Fibroblast of upper back skin (primary cell): ENCODE measurements around the gene PDZD8.
A peak's percentile ranks its signal among the peaks of the same experiment; 100 is the strongest.

Source experiments
- DNase-seq: peaks from one replicate; pipeline ENCODE4 v3.0.0-alpha.2; 2013

Gene PDZD8

GRCh38 chr10:117277675-117278074 is 97.6 kb downstream of the PDZD8 start:
- DNase-seq = no peak

GRCh38 chr10:117275121-117275520 is 100.1 kb downstream of the PDZD8 start:
- DNase-seq = no peak

DNA sequence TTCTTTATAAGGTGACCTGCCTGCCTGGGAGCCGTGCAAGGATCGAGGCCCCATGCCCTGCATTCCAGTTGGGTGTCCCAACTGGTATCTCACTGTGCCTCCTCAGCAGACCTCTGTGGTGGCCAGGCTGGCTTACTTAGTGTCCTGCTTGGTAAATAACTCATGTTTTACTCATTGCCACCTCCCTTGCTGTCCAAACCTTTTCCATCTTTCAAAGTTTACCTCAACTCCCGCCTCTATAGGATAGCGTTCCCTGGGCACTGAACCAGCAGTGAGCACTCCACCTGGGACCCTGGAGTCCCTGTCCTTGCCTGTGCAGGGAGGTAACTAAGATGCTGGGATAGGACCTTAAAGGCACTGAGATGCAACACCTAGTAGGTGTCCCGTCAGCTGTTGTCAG is 100.7 kb downstream of the PDZD8 start:
- DNase-seq = no peak

- DNase-seq = no peak
Measured at GRCh38 chr10:117273980-117274379, 101.3 kb downstream of the PDZD8 start.

GRCh38 chr10:117272195-117273076 is 102.8 kb downstream of the PDZD8 start:
- DNase-seq = no peak

DNA sequence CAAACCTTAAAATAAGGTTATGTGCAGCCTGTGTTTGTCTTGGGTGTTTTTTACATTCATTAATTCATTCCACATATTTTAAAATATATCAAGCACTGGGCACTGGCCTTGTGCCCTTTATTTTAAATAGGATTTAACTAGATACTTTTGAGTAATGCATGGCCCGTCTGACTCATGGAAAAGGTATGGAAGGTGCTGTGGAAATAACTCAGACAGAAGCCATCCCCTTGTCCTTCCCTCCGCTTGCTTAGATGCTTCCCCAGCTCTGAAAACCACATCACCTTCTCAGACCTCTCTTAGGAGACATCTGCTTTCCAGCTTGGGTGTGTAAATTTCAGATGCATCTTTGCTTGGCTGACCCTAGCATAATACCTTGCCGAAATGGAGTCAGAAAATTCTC is 103.8 kb downstream of the PDZD8 start:
- DNase-seq = peak; percentile 51

- DNase-seq = no peak
Measured at GRCh38 chr10:117268907-117269306, 106.3 kb downstream of the PDZD8 start.

- no peak for DNase-seq
Measured at GRCh38 chr10:117268258-117268657, 107.0 kb downstream of the PDZD8 start.

DNA sequence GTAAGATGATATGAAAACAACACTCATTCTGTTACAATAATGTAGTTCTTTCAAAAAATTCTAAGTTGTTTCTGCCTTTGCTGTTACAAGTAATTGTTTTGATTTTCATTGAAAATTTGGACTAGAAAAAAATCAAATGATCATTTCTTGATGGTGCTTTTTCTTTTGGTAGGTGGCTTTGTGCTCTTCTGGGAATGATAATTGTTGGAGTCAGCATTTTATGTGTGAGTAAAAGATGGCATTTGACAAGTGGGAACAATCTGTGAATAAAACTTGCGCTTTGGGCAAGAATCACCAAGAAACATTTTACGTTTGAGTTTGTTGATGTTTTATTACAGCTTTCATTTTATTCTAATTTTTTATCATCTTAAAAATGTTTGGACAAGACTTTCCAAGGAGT is 108.4 kb downstream of the PDZD8 start:
- no peak for DNase-seq

DNA sequence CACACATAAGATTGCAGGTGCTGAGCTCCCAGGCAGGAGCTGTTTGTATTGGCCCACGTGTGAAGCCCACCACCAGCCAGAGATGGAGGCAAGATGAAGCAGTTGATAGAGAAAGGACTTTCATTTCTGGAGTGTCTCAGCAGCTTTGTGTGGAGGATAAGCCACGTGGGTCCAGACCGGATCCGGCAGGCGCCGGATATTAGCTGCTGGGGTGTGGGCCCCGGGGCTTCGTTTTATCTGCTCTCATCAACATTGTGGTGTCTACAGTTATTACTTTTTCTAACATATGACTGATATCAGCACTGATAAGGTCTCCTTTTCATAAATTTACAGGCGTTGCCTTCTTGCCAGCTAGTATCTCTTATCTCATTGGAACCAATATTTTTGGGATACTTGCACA is 108.8 kb downstream of the PDZD8 start:
- DNase-seq = no peak

- no peak for DNase-seq
Measured at GRCh38 chr10:117264782-117265181, 110.5 kb downstream of the PDZD8 start.

- DNase-seq = no peak
Measured at GRCh38 chr10:117262903-117263293, 112.3 kb downstream of the PDZD8 start.

DNA sequence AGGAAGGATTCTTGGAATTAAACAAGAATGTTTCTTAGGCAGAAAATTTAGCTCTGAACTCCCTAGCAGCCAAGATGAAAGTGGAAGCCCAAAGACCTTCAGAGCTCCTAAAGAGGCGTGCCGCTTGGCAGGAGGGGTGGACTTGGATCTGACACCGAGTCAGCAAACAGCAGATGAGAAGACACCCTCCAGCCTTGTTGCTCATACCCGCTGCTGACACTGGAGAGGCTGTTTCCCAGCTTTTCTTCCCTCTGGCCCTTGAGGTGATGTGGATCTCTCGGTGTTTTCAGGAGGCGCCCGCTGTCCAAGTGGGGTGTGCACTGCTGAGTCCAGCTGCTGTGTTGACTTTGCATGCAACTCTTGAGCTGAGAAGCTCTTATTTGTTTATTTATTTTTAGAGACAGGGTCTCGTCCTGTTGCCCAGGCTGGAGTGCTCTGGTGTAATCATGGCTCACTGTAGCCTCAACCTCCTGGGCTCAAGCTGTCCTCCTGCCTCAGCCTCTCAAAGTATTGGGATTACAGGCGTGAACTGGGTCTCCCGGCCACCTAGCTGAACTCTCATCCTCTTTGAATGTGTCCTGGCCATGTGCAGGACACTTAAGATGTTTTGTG is 112.8 kb downstream of the PDZD8 start:
- no peak for DNase-seq

DNA sequence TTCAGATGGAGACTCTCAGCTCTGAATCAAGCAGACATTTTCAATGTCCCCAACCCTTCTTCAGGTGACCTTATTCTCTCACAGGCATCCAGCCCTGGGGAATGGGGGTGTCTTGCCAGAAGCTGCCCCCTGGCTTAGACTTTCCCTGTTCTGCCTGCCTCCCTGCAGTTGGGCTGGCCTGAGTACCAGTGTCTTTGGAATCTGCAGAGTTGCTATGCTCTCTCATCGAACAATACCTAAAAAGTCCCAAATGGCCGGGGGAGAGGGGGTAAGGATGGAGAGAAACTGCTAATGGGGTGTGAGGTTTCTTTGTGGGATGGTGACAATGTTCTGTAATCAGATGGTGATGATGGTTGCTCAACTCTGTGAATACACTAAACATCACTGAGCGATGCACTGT is 113.7 kb downstream of the PDZD8 start:
- no peak for DNase-seq

- no peak for DNase-seq
Measured at GRCh38 chr10:117260084-117260483, 115.2 kb downstream of the PDZD8 start.

DNA sequence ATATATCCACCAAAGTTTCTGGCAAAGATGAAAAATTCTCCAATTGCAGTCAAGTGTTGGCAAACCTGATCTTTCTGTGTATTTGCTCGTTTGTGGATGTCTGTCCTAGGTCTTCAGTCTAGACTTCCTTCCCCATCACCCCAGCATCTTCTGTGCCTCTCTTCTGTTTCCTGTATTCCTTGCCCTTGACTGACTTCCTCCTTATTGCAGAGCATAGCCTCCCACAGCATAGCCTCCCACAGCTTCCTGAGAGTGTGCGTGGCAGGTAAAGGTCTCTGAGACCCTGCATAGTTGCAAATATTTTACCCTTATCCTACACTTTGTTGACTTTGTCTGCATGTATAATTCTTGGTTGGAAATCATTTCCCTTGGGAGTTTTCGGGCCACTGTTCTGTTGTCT is 116.0 kb downstream of the PDZD8 start:
- DNase-seq = no peak

DNA sequence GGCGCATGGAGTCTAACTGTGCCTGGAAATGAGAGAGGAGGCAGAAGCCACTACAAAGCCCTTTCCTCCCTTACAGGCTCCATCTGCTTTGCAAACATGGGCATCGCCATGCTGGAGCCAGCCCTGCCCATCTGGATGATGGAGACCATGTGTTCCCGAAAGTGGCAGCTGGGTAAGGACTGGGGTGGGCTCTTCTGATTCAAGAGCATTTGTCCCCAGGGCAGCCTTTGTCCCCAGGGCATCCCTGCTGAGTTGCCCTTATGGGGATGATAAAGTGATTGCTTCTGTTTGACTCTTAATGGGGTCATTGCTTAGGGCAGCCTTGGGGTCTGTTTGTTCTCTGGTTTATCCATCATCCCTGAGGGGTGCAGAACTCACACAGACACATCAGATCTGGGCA is 117.5 kb downstream of the PDZD8 start:
- no peak for DNase-seq

GRCh38 chr10:117256910-117257309 is 118.3 kb downstream of the PDZD8 start:
- no peak for DNase-seq

DNA sequence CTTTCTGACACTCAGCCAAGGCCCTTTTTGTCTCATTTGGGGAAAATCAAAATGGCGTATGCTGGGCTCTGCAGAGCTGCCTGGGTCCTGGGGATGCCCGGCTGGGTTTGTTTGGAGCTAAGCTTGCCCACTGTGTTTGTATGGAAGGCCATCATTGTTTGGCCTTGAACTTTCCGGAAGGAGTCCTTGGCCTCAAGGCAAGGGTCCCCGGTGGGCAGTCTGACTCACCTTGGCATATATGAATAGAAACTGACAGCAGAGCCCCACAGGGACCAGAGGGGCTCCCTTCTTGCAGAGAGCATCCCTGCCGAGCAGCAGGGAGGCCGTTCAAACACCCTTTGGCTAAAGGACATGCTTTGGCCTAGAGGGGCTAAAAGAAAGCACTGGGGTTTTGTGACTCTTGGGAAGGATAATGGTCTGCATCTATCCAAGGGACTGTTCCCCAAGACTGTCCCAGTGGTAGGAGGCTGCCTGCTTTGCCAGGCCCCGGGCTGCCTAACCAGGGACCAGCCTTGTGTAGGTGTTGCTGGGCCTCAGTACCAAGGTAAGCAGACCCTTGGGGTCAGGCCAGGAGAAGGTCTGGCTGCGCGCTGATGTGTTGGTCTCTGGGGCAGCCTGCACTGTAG is 119.3 kb downstream of the PDZD8 start:
- DNase-seq = no peak

DNA sequence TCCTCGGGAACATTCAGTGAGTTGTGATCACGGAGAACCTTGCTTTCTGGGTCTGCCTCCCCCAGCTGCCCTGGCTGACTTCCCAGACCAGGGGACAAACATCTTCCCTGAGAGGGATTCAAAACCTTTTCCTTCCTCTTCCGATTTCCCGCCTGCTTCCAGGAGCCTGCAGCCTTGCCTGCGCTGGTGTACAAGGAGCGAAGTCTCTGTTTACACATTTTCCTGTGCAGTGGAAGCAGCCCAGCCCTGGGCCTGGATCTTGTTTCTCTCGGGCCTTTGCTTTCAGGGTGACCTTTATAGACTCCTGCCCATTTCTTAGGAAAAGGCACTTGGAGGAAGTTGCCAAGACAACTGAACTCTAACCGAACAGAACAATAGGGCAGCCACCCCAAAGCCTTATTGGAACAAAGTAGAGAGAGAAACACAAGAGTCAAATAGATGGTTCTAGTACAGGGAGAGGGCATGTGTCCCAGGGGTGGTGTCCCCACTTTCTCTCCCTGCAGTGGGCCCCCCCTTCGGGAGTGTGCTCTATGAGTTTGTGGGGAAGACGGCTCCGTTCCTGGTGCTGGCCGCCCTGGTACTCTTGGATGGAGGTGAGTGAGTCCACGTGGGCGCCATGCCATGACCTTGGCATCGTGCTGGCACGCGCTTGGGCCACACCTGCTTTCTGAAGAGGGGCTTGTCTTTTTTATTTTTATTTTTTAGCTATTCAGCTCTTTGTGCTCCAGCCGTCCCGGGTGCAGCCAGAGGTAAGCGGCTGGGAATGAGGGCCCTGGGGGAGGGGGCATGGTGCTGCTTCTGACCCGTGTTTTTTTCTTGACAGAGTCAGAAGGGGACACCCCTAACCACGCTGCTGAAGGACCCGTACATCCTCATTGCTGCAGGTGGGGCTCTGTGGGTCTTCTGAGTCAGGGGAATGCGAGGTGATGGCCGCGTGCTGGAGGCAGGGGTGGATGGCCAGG is 120.2 kb downstream of the PDZD8 start:
- no peak for DNase-seq

DNA sequence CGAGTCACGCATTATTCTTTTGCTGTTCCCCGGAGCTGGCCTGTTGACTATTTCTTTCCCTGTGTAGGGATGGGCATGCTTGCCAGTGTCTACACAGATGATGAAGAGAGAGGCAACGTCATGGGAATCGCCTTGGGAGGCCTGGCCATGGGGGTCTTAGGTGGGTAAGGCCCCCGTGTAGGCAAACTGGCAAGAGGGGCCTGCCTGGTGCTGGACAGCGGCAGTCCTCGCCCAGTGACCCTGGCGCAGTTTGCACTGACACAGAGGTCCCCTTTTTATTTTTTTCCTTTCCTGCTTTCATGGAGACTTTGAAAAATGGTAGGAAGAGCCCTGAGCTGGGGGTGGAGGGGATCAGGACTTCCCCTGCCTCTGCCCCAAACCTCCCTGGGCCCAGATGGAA is 120.9 kb downstream of the PDZD8 start:
- DNase-seq = no peak

GRCh38 chr10:117253908-117254307 is 121.3 kb downstream of the PDZD8 start:
- no peak for DNase-seq

- no peak for DNase-seq
Measured at GRCh38 chr10:117250411-117250810, 124.8 kb downstream of the PDZD8 start.
